MCF 10A (cell line): ENCODE results near the gene TUBA4A. TPM values are rescaled to one million over a fixed set of nuclear protein-coding genes. Genes with fewer than 3 reads are reported as not detected.
"Not testable (repeated sequence)": the region's sequence is repeated elsewhere in the genome, so short reads cannot be mapped to it uniquely, and the experiment has no call there.

Experiments
- BruUV-seq: library from RNA; stranded (reverse); fragments of 400-500 nt; replicated peaks from 2 replicates; lab custom pipeline; 2021; lab: Mats Ljungman, UMichigan
- CTCF ChIA-PET: fragments of 300-600 bp; sonication (Branson Sonifier 250); formaldehyde crosslinking; extraction: SDS; loops from one replicate; lab custom pipeline; 2021; ENCODE audit warnings: antibody characterized with exemption, inconsistent platforms; lab: Yijun Ruan, JAX
- POLR2A ChIA-PET: fragments of 300-600, 350-650 bp; sonication (Branson Sonifier 250); formaldehyde crosslinking; extraction: SDS; loops from one replicate; lab custom pipeline; 2020; ENCODE audit warnings: antibody characterized with exemption, inconsistent platforms; lab: Yijun Ruan, JAX
- DNase-seq: peaks from one replicate; pipeline ENCODE4 v3.0.0-alpha.2; 2018; ENCODE audit not compliant: unreplicated experiment
- H3K27ac Mint-ChIP-seq: one replicate; pipeline ENCODE4 v1.8.0; 2022; ENCODE audit warnings: mild to moderate bottlenecking, low read depth, mixed read lengths; ENCODE audit not compliant: unreplicated experiment
- H3K27me3 Mint-ChIP-seq: one replicate; pipeline ENCODE4 v1.8.0; 2022; ENCODE audit warnings: mixed read lengths; ENCODE audit not compliant: insufficient read depth, unreplicated experiment
- H3K36me3 Mint-ChIP-seq: one replicate; pipeline ENCODE4 v1.8.0; 2022; ENCODE audit warnings: mild to moderate bottlenecking, moderate library complexity, mixed read lengths; ENCODE audit not compliant: insufficient read depth, unreplicated experiment
- H3K4me1 Mint-ChIP-seq: one replicate; pipeline ENCODE4 v1.8.0; 2022; ENCODE audit warnings: mixed read lengths; ENCODE audit not compliant: insufficient read depth, unreplicated experiment
- H3K4me3 Mint-ChIP-seq: one replicate; pipeline ENCODE4 v1.8.0; 2022; ENCODE audit warnings: mild to moderate bottlenecking, moderate library complexity, mixed read lengths; ENCODE audit not compliant: unreplicated experiment
- H3K9me3 Mint-ChIP-seq: one replicate; pipeline ENCODE4 v1.8.0; 2022; ENCODE audit warnings: mixed read lengths; ENCODE audit not compliant: unreplicated experiment
- intact Hi-C: fragments of 100-400 bp; cut with micrococcal nuclease; formaldehyde crosslinking; loops from 2 replicates; pipeline ENCODE4 v1.14.1; 2022
- total RNA-seq: library from RNA; stranded (reverse); gene quantifications from 2 replicates; pipeline ENCODE4 v1.2.3, GENCODE V29; 2022
- TF ChIP-seq, protein P1 (sequence below): fragments of 200-600 bp; IDR thresholded peaks from one replicate; pipeline ENCODE4 v1.8.0; 2022; ENCODE audit warnings: antibody characterized with exemption, mild to moderate bottlenecking; ENCODE audit not compliant: unreplicated experiment

TUBA4A gene
- total RNA-seq, 1 experiment from 2014 or later: 80.5 TPM

DNA sequence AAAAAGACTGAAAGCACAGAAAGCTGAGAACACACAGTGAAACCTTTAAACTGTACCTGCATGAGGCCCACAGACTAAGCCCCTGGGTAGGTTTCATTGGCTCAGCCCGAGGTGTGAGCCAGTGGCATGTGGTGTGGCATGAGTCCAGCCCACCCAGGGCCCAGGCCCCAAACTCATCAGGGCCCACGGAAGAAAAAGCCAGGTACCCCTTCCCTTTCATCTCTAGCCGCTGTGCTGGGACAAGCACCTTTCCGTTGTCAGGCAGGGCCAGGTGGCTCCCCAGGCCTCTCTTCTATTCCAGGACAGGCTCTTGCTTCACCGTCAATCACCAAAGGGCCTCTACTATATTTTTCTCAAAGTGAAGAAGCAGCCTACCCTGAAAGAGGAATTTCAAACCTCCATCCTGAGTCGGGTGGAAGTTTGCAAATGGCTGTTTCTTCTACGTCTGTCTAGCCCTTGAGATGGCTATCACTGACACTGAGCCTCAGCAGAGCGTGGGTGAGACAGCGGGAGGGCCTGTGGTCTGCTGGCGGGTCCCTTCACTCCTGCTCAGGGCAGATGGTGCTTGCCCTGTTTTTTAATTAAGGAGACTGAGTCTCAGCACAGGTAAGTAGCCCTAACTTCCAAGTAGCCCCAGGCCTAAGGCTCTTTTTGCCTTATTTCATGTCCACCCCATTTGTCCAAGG is 34.0 kb upstream of the TUBA4A start:
- Mint-ChIP-seq H3K27ac (peak overlapping the region; percentile 89), H3K9me3 (no peaks in the 10 kb centered on the region), H3K4me1 (peaks cover 38% of the 10 kb centered on the region), H3K4me3 (no peak overlapping the region), H3K27me3 (no peaks in the 10 kb centered on the region), H3K36me3 (peaks cover 24% of the 10 kb centered on the region)
- CTCF ChIA-PET: interaction anchor here (0.9 to 18.2 kb wide), 6 partner anchors 9 to 112 kb away, joined by 3 to 445 read pairs (median 13); partner anchors contain the start of gene DNAJB2
- POLR2A ChIA-PET: interaction anchor here (1.4 to 11.1 kb wide), 9 partner anchors 10 to 129 kb away, joined by 4 to 170 read pairs (median 15); partner anchors contain the start of genes ANKZF1, ATG9A, CNPPD1 and DNAJB2
- intact Hi-C loops: no loop called here
- no peak for DNase-seq
- TF ChIP-seq, protein P1, sequence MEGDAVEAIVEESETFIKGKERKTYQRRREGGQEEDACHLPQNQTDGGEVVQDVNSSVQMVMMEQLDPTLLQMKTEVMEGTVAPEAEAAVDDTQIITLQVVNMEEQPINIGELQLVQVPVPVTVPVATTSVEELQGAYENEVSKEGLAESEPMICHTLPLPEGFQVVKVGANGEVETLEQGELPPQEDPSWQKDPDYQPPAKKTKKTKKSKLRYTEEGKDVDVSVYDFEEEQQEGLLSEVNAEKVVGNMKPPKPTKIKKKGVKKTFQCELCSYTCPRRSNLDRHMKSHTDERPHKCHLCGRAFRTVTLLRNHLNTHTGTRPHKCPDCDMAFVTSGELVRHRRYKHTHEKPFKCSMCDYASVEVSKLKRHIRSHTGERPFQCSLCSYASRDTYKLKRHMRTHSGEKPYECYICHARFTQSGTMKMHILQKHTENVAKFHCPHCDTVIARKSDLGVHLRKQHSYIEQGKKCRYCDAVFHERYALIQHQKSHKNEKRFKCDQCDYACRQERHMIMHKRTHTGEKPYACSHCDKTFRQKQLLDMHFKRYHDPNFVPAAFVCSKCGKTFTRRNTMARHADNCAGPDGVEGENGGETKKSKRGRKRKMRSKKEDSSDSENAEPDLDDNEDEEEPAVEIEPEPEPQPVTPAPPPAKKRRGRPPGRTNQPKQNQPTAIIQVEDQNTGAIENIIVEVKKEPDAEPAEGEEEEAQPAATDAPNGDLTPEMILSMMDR: no peak
- no TSS peak for BruUV-seq

DNA sequence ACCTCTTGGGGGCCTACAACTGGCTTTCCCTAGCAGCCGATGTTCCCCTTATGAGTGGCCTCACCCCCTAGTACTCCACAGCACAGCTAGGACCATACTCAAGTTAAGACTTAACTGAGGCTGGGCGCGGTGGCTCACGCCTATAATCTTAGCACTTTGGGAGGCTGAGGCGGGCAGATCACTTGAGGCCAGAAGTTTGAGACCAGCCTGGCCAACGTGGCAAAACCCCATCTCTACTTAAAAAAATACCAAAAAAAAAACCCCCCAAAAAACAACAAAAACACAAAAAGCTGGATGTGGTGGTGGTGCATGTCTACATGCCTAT is 33.4 kb upstream of the TUBA4A start:
- DNase-seq, H3K4me3 Mint-ChIP-seq, H3K9me3 Mint-ChIP-seq, intact Hi-C loops, H3K27me3 Mint-ChIP-seq, BruUV-seq: not testable (repeated sequence)
- POLR2A ChIA-PET: interaction anchor here (1.2 to 11.1 kb wide), 8 partner anchors 10 to 128 kb away, joined by 5 to 170 read pairs (median 16); partner anchors contain the start of genes ABCB6, ANKZF1, ATG9A and CNPPD1
- peak overlapping the region; percentile 89 for H3K27ac Mint-ChIP-seq
- peaks cover 39% of the 10 kb centered on the region for H3K4me1 Mint-ChIP-seq
- CTCF ChIA-PET: interaction anchor here (1.0 to 18.2 kb wide), 5 partner anchors 9 to 133 kb away, joined by 3 to 445 read pairs (median 4); partner anchors contain the start of gene DNAJB2
- H3K36me3 Mint-ChIP-seq: peaks cover 29% of the 10 kb centered on the region

DNA sequence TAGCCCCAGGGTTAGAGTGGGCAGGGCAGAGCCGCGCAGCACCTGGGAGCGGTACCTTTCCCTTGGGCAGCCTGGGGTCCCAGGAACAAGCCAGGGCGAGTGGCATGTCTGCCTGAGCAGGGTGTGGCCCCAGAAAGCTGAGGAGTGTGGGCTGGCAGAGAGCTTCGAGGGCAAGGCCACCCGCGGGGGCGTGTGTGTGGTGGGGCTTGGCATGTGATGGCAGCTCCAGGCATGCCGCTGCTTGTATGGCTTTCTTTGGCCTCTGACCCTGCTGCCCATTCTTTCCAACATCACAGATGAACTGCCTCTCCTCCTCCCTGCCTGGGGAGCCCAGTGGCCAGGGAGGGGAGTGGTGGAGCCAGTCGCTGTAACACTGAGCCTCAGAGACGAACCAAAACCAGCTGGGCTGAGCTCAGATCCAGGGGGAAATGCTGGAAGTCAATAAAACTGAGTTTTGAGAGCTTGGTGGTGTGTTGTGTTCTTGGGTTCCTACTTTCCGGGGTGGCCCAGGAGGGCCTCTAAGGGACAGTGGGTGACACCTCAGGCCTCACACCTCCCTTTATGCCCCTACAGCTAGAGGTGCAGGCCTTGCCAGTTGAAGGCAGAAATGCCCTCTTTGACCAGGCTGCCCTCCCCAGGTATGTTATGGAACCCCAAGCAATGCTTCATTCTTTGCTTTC is 32.9 kb upstream of the TUBA4A start:
- DNase-seq: peak; percentile 89
- peak overlapping the region; percentile 62 for H3K4me3 Mint-ChIP-seq
- peaks cover 29% of the 10 kb centered on the region for H3K36me3 Mint-ChIP-seq
- no peaks in the 10 kb centered on the region for H3K27me3 Mint-ChIP-seq
- H3K4me1 Mint-ChIP-seq: peaks cover 39% of the 10 kb centered on the region
- peak overlapping the region; percentile 89 for H3K27ac Mint-ChIP-seq
- H3K9me3 Mint-ChIP-seq: no peaks in the 10 kb centered on the region
- TF ChIP-seq, protein P1: no peak
- intact Hi-C loops: no loop called here
- TSS peak; percentile 52 for BruUV-seq
- CTCF ChIA-PET: interaction anchor here (0.6 to 18.2 kb wide), 8 partner anchors 9 to 388 kb away, joined by 3 to 445 read pairs (median 4); partner anchors contain the start of gene DNAJB2
- POLR2A ChIA-PET: interaction anchor here (0.8 to 11.1 kb wide), 10 partner anchors 9 to 128 kb away, joined by 3 to 170 read pairs (median 12); partner anchors contain the start of genes ABCB6, ANKZF1, ATG9A and CNPPD1

DNA sequence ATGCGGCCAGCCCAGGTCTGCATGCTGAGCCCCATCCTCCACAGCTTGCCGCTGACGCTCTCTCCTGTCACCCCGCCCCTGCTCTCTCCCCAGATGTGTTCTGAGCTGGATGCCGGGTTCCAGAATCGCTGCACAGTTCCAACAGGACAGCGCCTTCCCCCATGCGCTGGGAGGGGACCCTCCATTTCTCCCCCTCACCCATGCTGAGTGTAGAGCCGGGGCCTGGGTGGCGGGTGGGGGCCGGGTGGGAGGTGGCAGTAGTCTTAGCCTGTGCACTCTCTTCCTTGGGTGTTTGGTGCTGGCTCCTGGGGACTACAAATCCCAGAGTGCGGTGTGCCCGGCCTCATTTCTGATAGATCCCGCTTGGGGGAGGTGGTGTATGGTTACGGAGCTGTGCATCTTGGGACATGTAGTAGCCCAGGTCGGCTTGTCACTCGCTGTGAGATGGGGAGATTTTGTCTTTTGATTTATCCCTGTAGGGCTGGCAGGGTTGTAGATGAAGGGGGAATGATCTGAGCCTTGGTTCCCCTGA is 32.2 kb upstream of the TUBA4A start:
- no peaks in the 10 kb centered on the region for H3K9me3 Mint-ChIP-seq
- no TSS peak for BruUV-seq
- peaks cover 35% of the 10 kb centered on the region for H3K36me3 Mint-ChIP-seq
- intact Hi-C loops: no loop called here
- CTCF ChIA-PET: interaction anchor here (0.6 to 18.2 kb wide), 7 partner anchors 8 to 389 kb away, joined by 3 to 445 read pairs (median 4); partner anchors contain the start of gene DNAJB2
- TF ChIP-seq, protein P1: no peak
- DNase-seq: peak; percentile 68
- POLR2A ChIA-PET: interaction anchor here (0.8 to 11.1 kb wide), 10 partner anchors 9 to 127 kb away, joined by 3 to 170 read pairs (median 12); partner anchors contain the start of genes ABCB6, ANKZF1, ATG9A and CNPPD1
- H3K4me1 Mint-ChIP-seq: peaks cover 39% of the 10 kb centered on the region
- no peaks in the 10 kb centered on the region for H3K27me3 Mint-ChIP-seq
- H3K4me3 Mint-ChIP-seq: peak overlapping the region; percentile 62
- peak overlapping the region; percentile 89 for H3K27ac Mint-ChIP-seq
